Right atrium auricular region (tissue), 2 donors: ENCODE measurements around the gene PCGF6. TPM values are rescaled to one million over a fixed set of nuclear protein-coding genes. Genes with fewer than 3 reads are reported as not detected.

ENCODE experiments used
- DNase-seq: peaks from one replicate; pipeline ENCODE4 v3.0.0-alpha.2; 2019; ENCODE audit warnings: low spot score
- H3K27ac ChIP-seq, 2 donors: fragments of 200-600 bp; sonication (generic); 1 replicate in 1 of 2; 2 replicates in 1 of 2; pipeline ENCODE4 v1.5.1; 2016 to 2019
- H3K27me3 ChIP-seq, 2 donors: fragments of 200-600 bp; sonication (generic); one replicate each; pipeline versions ENCODE4 v1.5.1 to v1.6.0; 2017 to 2019
- H3K36me3 ChIP-seq: fragments of 200-600 bp; sonication (generic); one replicate; pipeline ENCODE4 v1.5.1; 2016
- H3K4me1 ChIP-seq, 2 donors: fragments of 200-600 bp; sonication (generic); one replicate each; pipeline versions ENCODE4 v1.5.1 to v1.6.0; 2017 to 2019
- H3K4me3 ChIP-seq, 2 donors: fragments of 200-600 bp; sonication (generic); 1 replicate in 1 of 2; 2 replicates in 1 of 2; pipeline ENCODE4 v1.5.1; 2017 to 2019; ENCODE audit warnings: mild to moderate bottlenecking in 1 of 2, moderate library complexity in 1 of 2
- H3K9me3 ChIP-seq, 2 donors: fragments of 200-600 bp; sonication (generic); one replicate each; pipeline ENCODE4 v1.5.1; 2019
- total RNA-seq, 2 donors: library from RNA; depleted of rRNA; stranded (reverse); fragments of >200 nt; gene quantifications; one replicate each; pipeline ENCODE4 v1.1.0, GENCODE V29; 2016
- TF ChIP-seq, protein P1 (sequence below), 2 donors: fragments of 200-600 bp; sonication (generic); IDR thresholded peaks; one replicate each; pipeline ENCODE4 v1.5.1; 2019; ENCODE audit warnings: antibody characterized with exemption in 2 of 2

Gene PCGF6
- total RNA-seq, 2 donors from 2014 or later: 4.5 to 10.4 TPM

DNA sequence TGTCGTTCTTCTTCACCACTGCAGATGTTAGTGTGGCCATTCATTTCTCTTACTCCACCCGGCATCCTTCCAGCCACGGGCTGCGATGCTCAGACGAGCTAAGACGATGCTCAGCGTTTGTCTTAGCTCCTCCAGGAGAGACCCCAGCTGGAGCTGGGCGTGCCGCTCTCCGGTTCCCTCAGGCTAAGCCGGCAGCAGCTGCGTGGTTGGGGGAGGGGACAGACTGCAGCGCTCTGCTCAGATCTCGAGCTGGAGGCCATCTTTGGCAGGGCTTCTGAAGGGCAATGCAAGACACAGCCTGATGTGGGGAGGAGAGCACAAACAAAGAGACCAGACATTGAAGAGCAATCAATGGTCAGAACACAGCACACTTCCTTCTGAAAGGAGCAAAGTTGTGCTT, 69.2 kb downstream of the PCGF6 start:
- Histone ChIP-seq H3K4me1 (peaks cover 0 to 14% of the 10 kb centered on the region in 2 donors), H3K27ac (no peak overlapping the region), H3K4me3 (no peak overlapping the region), H3K27me3 (peaks cover 12 to 25% of the 10 kb centered on the region in 2 donors), H3K36me3 (no peaks in the 10 kb centered on the region), H3K9me3 (no peaks in the 10 kb centered on the region)
- TF ChIP-seq, protein P1, sequence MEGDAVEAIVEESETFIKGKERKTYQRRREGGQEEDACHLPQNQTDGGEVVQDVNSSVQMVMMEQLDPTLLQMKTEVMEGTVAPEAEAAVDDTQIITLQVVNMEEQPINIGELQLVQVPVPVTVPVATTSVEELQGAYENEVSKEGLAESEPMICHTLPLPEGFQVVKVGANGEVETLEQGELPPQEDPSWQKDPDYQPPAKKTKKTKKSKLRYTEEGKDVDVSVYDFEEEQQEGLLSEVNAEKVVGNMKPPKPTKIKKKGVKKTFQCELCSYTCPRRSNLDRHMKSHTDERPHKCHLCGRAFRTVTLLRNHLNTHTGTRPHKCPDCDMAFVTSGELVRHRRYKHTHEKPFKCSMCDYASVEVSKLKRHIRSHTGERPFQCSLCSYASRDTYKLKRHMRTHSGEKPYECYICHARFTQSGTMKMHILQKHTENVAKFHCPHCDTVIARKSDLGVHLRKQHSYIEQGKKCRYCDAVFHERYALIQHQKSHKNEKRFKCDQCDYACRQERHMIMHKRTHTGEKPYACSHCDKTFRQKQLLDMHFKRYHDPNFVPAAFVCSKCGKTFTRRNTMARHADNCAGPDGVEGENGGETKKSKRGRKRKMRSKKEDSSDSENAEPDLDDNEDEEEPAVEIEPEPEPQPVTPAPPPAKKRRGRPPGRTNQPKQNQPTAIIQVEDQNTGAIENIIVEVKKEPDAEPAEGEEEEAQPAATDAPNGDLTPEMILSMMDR (IDR thresholded peaks at IDR 0.05): no peak
- DNase-seq: no peak

DNA sequence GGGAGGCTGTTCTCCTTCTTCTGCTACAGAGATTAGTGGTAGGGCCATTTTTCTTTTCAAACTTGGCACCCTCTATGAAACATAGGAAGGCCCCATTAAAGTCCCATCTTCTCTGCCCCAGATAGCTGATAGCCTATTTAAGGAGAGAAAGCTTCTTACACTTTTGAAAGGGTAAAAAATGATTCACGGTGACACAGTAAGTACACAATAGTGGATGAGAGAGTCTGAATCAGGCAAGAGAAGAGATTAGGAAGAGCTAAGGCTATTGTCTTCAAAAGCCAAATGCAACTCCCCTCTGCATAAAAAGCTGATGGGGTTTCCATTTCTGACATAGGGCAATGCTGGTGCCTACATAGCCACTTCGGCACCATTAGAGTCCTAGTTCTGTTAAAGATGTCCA, 70.4 kb downstream of the PCGF6 start:
- Histone ChIP-seq H3K4me1 (peaks cover 0 to 18% of the 10 kb centered on the region in 2 donors), H3K4me3 (no peak overlapping the region), H3K27ac (no peak overlapping the region), H3K36me3 (no peaks in the 10 kb centered on the region), H3K9me3 (no peaks in the 10 kb centered on the region), H3K27me3 (peaks cover 12 to 30% of the 10 kb centered on the region in 2 donors)
- DNase-seq: no peak
- TF ChIP-seq, protein P1 (IDR thresholded peaks at IDR 0.05): no peak

DNA sequence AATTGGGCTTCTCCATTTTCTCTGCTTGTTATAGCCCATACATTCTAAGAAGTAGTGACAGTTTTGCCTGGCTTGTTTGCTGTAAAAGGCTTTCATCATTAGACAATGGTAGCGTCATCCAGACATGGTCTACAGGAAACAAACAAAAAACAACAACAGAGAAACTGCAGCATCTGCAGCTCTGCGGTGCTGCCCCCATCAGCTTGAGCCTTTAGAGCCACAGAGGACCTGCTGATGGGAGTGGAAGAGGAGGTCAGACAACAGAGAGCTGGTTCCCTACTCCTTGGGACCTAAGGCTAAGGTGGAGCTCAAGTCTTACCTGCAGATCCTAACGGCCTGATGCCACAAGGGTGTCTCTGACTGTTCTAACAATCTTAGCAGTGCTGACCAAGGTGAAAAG, 70.9 kb downstream of the PCGF6 start:
- Histone ChIP-seq H3K27ac (no peak overlapping the region), H3K27me3 (peaks cover 12 to 30% of the 10 kb centered on the region in 2 donors), H3K4me3 (no peak overlapping the region), H3K4me1 (peaks cover 0 to 18% of the 10 kb centered on the region in 2 donors), H3K36me3 (no peaks in the 10 kb centered on the region), H3K9me3 (no peaks in the 10 kb centered on the region)
- DNase-seq: no peak
- TF ChIP-seq, protein P1 (IDR thresholded peaks at IDR 0.05): no peak

DNA sequence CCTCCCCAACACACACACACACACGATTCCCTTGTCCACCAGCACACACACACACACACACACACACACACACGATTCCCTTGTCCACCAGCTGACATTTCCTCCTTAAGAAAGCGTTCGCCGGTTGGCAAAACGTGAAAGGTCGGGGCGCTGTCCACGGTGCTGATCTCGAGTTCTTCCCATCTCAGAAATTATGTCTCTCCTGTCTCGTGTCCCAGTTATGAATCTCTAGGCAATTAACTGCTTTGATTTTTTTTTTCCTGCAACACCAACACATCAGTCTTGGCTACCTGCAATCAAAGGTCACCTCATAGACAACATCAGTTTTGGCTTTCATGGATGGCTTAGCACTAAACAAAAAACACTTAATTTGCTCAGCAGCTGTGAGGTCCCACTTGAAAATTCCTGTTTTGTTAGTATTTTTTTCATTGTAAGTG, 72.1 kb downstream of the PCGF6 start:
- TF ChIP-seq, protein P1 (IDR thresholded peaks at IDR 0.05): no peak
- Histone ChIP-seq H3K9me3 (no peaks in the 10 kb centered on the region), H3K27ac (no peak overlapping the region), H3K4me1 (peaks cover 0 to 18% of the 10 kb centered on the region in 2 donors), H3K4me3 (no peak overlapping the region), H3K27me3 (peaks cover 12 to 30% of the 10 kb centered on the region in 2 donors), H3K36me3 (no peaks in the 10 kb centered on the region)
- no peak for DNase-seq

DNA sequence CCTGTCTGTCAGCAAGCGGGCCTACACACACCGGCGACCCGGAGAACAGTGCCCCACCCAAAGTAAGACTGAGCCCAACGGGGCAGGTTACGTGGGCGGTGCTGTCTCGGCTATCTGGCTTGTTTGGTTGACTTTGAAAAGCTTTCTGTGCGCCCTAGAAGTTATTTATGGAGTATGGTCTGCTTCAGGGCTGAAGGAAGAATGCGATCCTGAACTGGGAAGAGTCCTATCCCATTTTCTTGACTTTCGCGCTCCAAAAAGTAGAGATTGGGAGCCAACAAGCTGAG, 72.5 kb downstream of the PCGF6 start:
- Histone ChIP-seq H3K9me3 (no peaks in the 10 kb centered on the region), H3K27ac (no peak overlapping the region), H3K36me3 (no peaks in the 10 kb centered on the region), H3K27me3 (peaks cover 12 to 30% of the 10 kb centered on the region in 2 donors), H3K4me1 (peaks cover 0 to 18% of the 10 kb centered on the region in 2 donors), H3K4me3 (no peak overlapping the region)
- no peak for DNase-seq
- TF ChIP-seq, protein P1 (IDR thresholded peaks at IDR 0.05): no peak
